IMR-90 (cell line): ENCODE results near the gene CDRT15. TPM values are rescaled to one million over a fixed set of nuclear protein-coding genes. Genes with fewer than 3 reads are reported as not detected.

Source experiments
- ATAC-seq: fragments of 200-7000 bp; cut with Tn5 transposase; 2 replicates; pipeline ENCODE4 v1.9.1; 2020; ENCODE audit warnings: low read depth, mild to moderate bottlenecking, moderate library complexity
- BruUV-seq: library from RNA; stranded (reverse); fragments of 400-500 nt; replicated peaks from 2 replicates; lab custom pipeline; 2021; lab: Mats Ljungman, UMichigan
- CTCF ChIA-PET: fragments of 300-600 bp; formaldehyde crosslinking; extraction: SDS; loops from one replicate; lab custom pipeline; 2021; ENCODE audit warnings: antibody characterized with exemption; lab: Yijun Ruan, JAX
- POLR2A ChIA-PET: fragments of 300-600 bp; sonication (Branson Sonifier 250); formaldehyde crosslinking; loops from one replicate; lab custom pipeline; 2022; ENCODE audit warnings: antibody characterized with exemption; ENCODE audit not compliant: unreplicated experiment; lab: Charles Lee
- DNase-seq: peaks from one replicate; pipeline ENCODE4 v3.0.0; 2013
- H2AFZ ChIP-seq: replicated peaks from 2 replicates; pipeline ENCODE3; 2013; ENCODE audit warnings: low read length, mild to moderate bottlenecking; ENCODE audit not compliant: poor library complexity
- H2AK5ac ChIP-seq: 2 replicates; pipeline ENCODE4 v1.6.1; 2013; ENCODE audit warnings: low read depth, low read length, inconsistent platforms
- H2AK9ac ChIP-seq: replicated peaks from 2 replicates; pipeline ENCODE3; 2013; ENCODE audit warnings: mild to moderate bottlenecking, low read depth, low read length, moderate library complexity; ENCODE audit not compliant: poor library complexity
- H2BK120ac ChIP-seq: 2 replicates; pipeline ENCODE4 v1.6.1; 2013; ENCODE audit warnings: low read depth, low read length, inconsistent platforms
- H2BK15ac ChIP-seq: 3 replicates; pipeline ENCODE4 v1.6.1; 2013; ENCODE audit warnings: low read depth, low read length, inconsistent platforms
- H2BK20ac ChIP-seq: 2 replicates; pipeline ENCODE4 v1.6.1; 2013; ENCODE audit warnings: low read depth, mild to moderate bottlenecking, inconsistent platforms, low read length, moderate library complexity
- H2BK5ac ChIP-seq: 2 replicates; pipeline ENCODE4 v1.6.1; 2013; ENCODE audit warnings: mild to moderate bottlenecking, low read depth, low read length, inconsistent platforms; ENCODE audit not compliant: poor library complexity, severe bottlenecking
- H3K14ac ChIP-seq: replicated peaks from 2 replicates; pipeline ENCODE4 v1.6.1; 2013; ENCODE audit warnings: low read depth, low read length, inconsistent platforms
- H3K18ac ChIP-seq: 2 replicates; pipeline ENCODE4 v1.6.1; 2013; ENCODE audit warnings: low read depth, low read length, control low read depth
- H3K23ac ChIP-seq: 2 replicates; pipeline ENCODE4 v1.6.1; 2013; ENCODE audit warnings: low read depth, low read length, inconsistent platforms
- H3K27ac ChIP-seq: 2 replicates; pipeline ENCODE4 v1.5.1; 2013; ENCODE audit warnings: mild to moderate bottlenecking, control low read depth, low read length; ENCODE audit not compliant: insufficient read depth
- H3K27me3 ChIP-seq: 2 replicates; pipeline ENCODE4 v1.6.1; 2013; ENCODE audit warnings: low read length; ENCODE audit not compliant: control insufficient read depth, insufficient read depth
- H3K36me3 ChIP-seq: 2 replicates; pipeline ENCODE4 v1.6.1; 2013; ENCODE audit warnings: low read length, mixed read lengths; ENCODE audit not compliant: control insufficient read depth, insufficient read depth
- H3K4ac ChIP-seq: 2 replicates; pipeline ENCODE4 v1.6.1; 2013; ENCODE audit warnings: low read depth, low read length, inconsistent platforms
- H3K4me1 ChIP-seq: 2 replicates; pipeline ENCODE4 v1.6.1; 2013; ENCODE audit warnings: low read length, mixed read lengths; ENCODE audit not compliant: control insufficient read depth, insufficient read depth
- H3K4me2 ChIP-seq: 2 replicates; pipeline ENCODE4 v1.6.1; 2013; ENCODE audit warnings: low read depth, mild to moderate bottlenecking, control low read depth, low read length, moderate library complexity
- H3K4me3 ChIP-seq: 2 replicates; pipeline ENCODE4 v1.5.1; 2013; ENCODE audit warnings: low read depth, mild to moderate bottlenecking, control low read depth, low read length, moderate library complexity; ENCODE audit not compliant: insufficient read depth
- H3K56ac ChIP-seq: 2 replicates; pipeline ENCODE4 v1.6.1; 2013; ENCODE audit warnings: low read length, inconsistent platforms; ENCODE audit not compliant: insufficient read depth; ENCODE audit errors: extremely low read depth
- H3K79me1 ChIP-seq, 2 experiments: 2 replicates each; pipeline ENCODE4 v1.6.1; 2013; ENCODE audit warnings: low read length in 2 of 2, inconsistent platforms in 1 of 2, low read depth in 1 of 2
- H3K9ac ChIP-seq: 2 replicates; pipeline ENCODE4 v1.6.1; 2013; ENCODE audit warnings: low read depth, low read length, control low read depth
- H3K9me1 ChIP-seq: 2 replicates; pipeline ENCODE4 v1.6.1; 2013; ENCODE audit warnings: low read length, inconsistent platforms; ENCODE audit not compliant: insufficient read depth
- H3K9me3 ChIP-seq: 2 replicates; pipeline ENCODE4 v1.6.1; 2013; ENCODE audit warnings: low read length; ENCODE audit not compliant: control insufficient read depth, insufficient read depth
- H4K20me1 ChIP-seq: 2 replicates; pipeline ENCODE4 v1.6.1; 2013; ENCODE audit warnings: low read length, inconsistent platforms; ENCODE audit not compliant: insufficient read depth
- H4K5ac ChIP-seq: 2 replicates; pipeline ENCODE4 v1.6.1; 2013; ENCODE audit warnings: mild to moderate bottlenecking, low read depth, low read length, control low read depth
- H4K8ac ChIP-seq, 2 experiments: 2 replicates each; pipeline ENCODE4 v1.6.1; 2013; ENCODE audit warnings: low read depth in 2 of 2, low read length in 2 of 2, control low read depth in 1 of 2, inconsistent platforms in 1 of 2
- H4K91ac ChIP-seq: 2 replicates; pipeline ENCODE4 v1.6.1; 2013; ENCODE audit warnings: low read depth, low read length, inconsistent platforms; ENCODE audit not compliant: insufficient read depth
- BHLHE40 ChIP-seq: fragments of 150-350 bp; IDR thresholded peaks from 2 replicates; pipeline ENCODE4 v1.6.1; 2016; ENCODE audit warnings: mild to moderate bottlenecking, low read depth, low read length
- CEBPB ChIP-seq: IDR thresholded peaks from 2 replicates; pipeline ENCODE4 v1.6.1; 2012; ENCODE audit warnings: low read depth, low read length, improper control_type of control experiment
- CHD1 ChIP-seq: IDR thresholded peaks from 2 replicates; pipeline ENCODE4 v1.6.1; 2012; ENCODE audit warnings: low read depth, low read length, improper control_type of control experiment
- ELK1 ChIP-seq: fragments of 150-350 bp; IDR thresholded peaks from 2 replicates; pipeline ENCODE4 v1.6.1; 2016; ENCODE audit warnings: low read depth, mild to moderate bottlenecking, low read length, moderate library complexity, borderline replicate concordance
- FOS ChIP-seq: fragments of 150-350 bp; IDR thresholded peaks from 2 replicates; pipeline ENCODE4 v1.6.1; 2016; ENCODE audit warnings: low read depth, low read length
- MAFK ChIP-seq: IDR thresholded peaks from 2 replicates; pipeline ENCODE4 v1.6.1; 2012; ENCODE audit warnings: low read depth, low read length, improper control_type of control experiment
- MAZ ChIP-seq: IDR thresholded peaks from 2 replicates; pipeline ENCODE4 v1.6.1; 2012; ENCODE audit warnings: low read depth, mild to moderate bottlenecking, low read length, improper control_type of control experiment, moderate library complexity, borderline replicate concordance
- MXI1 ChIP-seq: IDR thresholded peaks from 2 replicates; pipeline ENCODE4 v1.6.1; 2012; ENCODE audit warnings: low read depth, mild to moderate bottlenecking, low read length, moderate library complexity, borderline replicate concordance
- RAD21 ChIP-seq: IDR thresholded peaks from 2 replicates; pipeline ENCODE4 v1.6.1; 2012; ENCODE audit warnings: low read length, improper control_type of control experiment
- RCOR1 ChIP-seq: IDR thresholded peaks from 2 replicates; pipeline ENCODE4 v1.6.1; 2012; ENCODE audit warnings: mild to moderate bottlenecking, low read length, improper control_type of control experiment; ENCODE audit not compliant: insufficient replicate concordance
- SMC3 ChIP-seq: fragments of 150-350 bp; IDR thresholded peaks from 2 replicates; pipeline ENCODE4 v1.6.1; 2016; ENCODE audit warnings: low read depth, mild to moderate bottlenecking, antibody characterized with exemption, low read length, moderate library complexity
- WGBS, 2 experiments: methylation state at CpG; one replicate each; pipeline versions ENCODE4 v1.1.5 to v1.1.7; 2013; ENCODE audit warnings: missing lambda C conversion rate in 2 of 2; ENCODE audit not compliant: insufficient read length in 1 of 2; ENCODE audit errors: extremely low coverage in 2 of 2; 5-methylcytosine and 5-hydroxymethylcytosine counted together
- dilution Hi-C: fragments of 300-500 bp; cut with HindIII; formaldehyde crosslinking; loops from one replicate; pipeline ENCODE4 v1.14.3; 2018; ENCODE audit warnings: low sequenced_read_pairs; ENCODE audit not compliant: unreplicated experiment
- in situ Hi-C: fragments of 300-500 bp; cut with MboI; formaldehyde crosslinking; loops from 3 replicates; pipeline ENCODE4 v1.14.3; 2019; ENCODE audit warnings: low sequenced_read_pairs, inconsistent platforms, mixed read lengths
- intact Hi-C: fragments of 100-400 bp; cut with micrococcal nuclease; formaldehyde crosslinking; loops from 2 replicates; pipeline ENCODE4 v1.10.0; 2022
- polyA plus RNA-seq, 3 experiments: library from polyadenylated mRNA; depleted of rRNA; stranded (reverse); fragments of >200 nt; gene quantifications; 2 replicates each; pipeline ENCODE4 v1.2.3, GENCODE V29; 2012; ENCODE audit warnings: low replicate concordance in 1 of 3
- total RNA-seq: library from RNA; depleted of rRNA; stranded (reverse); fragments of >200 nt; gene quantifications from 2 replicates; pipeline ENCODE4 v1.2.3, GENCODE V29; 2012

Gene CDRT15
- total and polyA plus RNA-seq, 2 of the 4 experiments (the other 2 are of a cell fraction), result not detected

GRCh38 chr17:14201021-14201987 is 35.4 kb downstream of the CDRT15 start (continued):
- TF ChIP-seq FOS, result no peak
- TF ChIP-seq ELK1, result no peak
- no peak for TF ChIP-seq CHD1

DNA sequence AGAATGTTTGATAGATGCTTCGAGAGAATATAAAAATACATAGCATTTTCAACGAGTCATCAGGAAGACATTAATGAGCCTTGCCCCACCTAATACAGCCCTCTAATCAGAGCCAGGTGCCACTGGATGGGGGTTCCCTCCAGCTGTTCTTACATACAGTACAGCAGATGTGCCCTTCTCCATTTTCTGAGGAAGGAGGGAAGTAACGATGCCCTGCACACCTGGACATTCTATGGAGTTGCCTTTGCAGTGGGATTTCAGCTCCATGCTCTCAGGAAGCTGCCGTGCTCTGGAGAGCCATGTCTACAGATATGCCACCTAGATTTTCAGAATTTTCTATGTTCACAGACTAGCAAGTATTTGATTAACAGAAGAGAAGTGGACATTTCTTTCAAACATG is 36.3 kb downstream of the CDRT15 start:
- Histone ChIP-seq H3K14ac (no peak overlapping the region), H2BK5ac (no peak overlapping the region), H4K8ac (no peak overlapping the region), H3K18ac (no peak overlapping the region), H3K4me1 (no peaks in the 10 kb centered on the region), H2AFZ (no peak overlapping the region), H3K56ac (no peak overlapping the region), H4K91ac (no peak overlapping the region), H3K79me1 (no peaks in the 10 kb centered on the region), H3K4me3 (no peak overlapping the region), H2BK15ac (no peak overlapping the region), H3K36me3 (peaks cover 3% of the 10 kb centered on the region; the same call in 1 of the 2 replicates), H4K5ac (no peak overlapping the region), H2BK20ac (no peak overlapping the region), H3K4ac (no peak overlapping the region), H4K20me1 (no peaks in the 10 kb centered on the region), H3K4me2 (no peak overlapping the region), H3K23ac (no peak overlapping the region), H2AK9ac (no peak overlapping the region), H3K27ac (no peak overlapping the region), H3K9me3 (no peaks in the 10 kb centered on the region), H3K27me3 (no peaks in the 10 kb centered on the region), H3K9me1 (peaks cover 11% of the 10 kb centered on the region), H2AK5ac (no peak overlapping the region), H2BK120ac (no peak overlapping the region), H3K9ac (no peak overlapping the region)
- ATAC-seq (no peak), DNase-seq (no peak)
- CTCF ChIA-PET, result no interaction called here
- POLR2A ChIA-PET, result no interaction called here
- in situ Hi-C loops, result no loop called here
- dilution Hi-C loops, result no loop called here
- WGBS, 2 experiments, result no CpG with 5 or more reads among the region's 4 CpGs
- BruUV-seq, result no TSS peak
- intact Hi-C loops, result loop anchor here (5.0 kb wide), 1 partner anchor 598 kb away; the partner anchor contains the start of gene HS3ST3A1
- TF ChIP-seq CEBPB (no peak), BHLHE40 (no peak), RCOR1 (no peak), SMC3 (no peak), FOS (no peak), ELK1 (no peak), RAD21 (no peak), CHD1 (no peak), MAZ (no peak), MAFK (no peak), MXI1 (no peak)
